K562 (cell line): ENCODE results near the gene VGF. TPM values are rescaled to one million over a fixed set of nuclear protein-coding genes. Genes with fewer than 3 reads are reported as not detected.

Source experiments
- ATAC-seq: fragments of 200-7000 bp; cut with Tn5 transposase; 3 replicates; pipeline ENCODE4 v1.9.1; 2020; ENCODE audit warnings: moderate library complexity
- BruUV-seq: library from RNA; stranded (reverse); fragments of 400-500 nt; replicated peaks from 2 replicates; lab custom pipeline; 2021; lab: Mats Ljungman, UMichigan
- CTCF ChIA-PET: fragments of 300-600 bp; formaldehyde crosslinking; extraction: SDS; loops from one replicate; lab custom pipeline; 2021; ENCODE audit warnings: low intra/inter-chr PET ratio; lab: Yijun Ruan, JAX
- POLR2A ChIA-PET: fragments of 300-600, 350-650 bp; sonication (Branson Sonifier 250); formaldehyde crosslinking; extraction: SDS; loops from one replicate; lab custom pipeline; 2021; ENCODE audit warnings: antibody characterized with exemption, inconsistent platforms; lab: Yijun Ruan, JAX
- DNase-seq, 4 experiments: peaks; one replicate each; pipeline versions ENCODE4 v3.0.0 to v3.0.0-alpha.2; 2011 to 2018; ENCODE audit warnings: low spot score in 3 of 4, mixed read lengths in 3 of 4; ENCODE audit errors: extremely low read depth in 1 of 4
- FAIRE-seq: peaks from 2 replicates; lab custom pipeline; 2011; peaks lifted over from hg19 to GRCh38; lab: Jason Lieb, UNC
- H2AFZ ChIP-seq: 2 replicates; pipeline ENCODE4 v1.6.0; 2011; ENCODE audit warnings: low read depth, low read length, control low read depth, inconsistent platforms
- H3K27ac ChIP-seq: fragments of 200-600 bp; 3 replicates; pipeline ENCODE4 v1.8.0; 2011; ENCODE audit warnings: low read depth, mild to moderate bottlenecking, control low read depth, inconsistent platforms, low read length, moderate library complexity, mixed read lengths; ENCODE audit errors: extremely low read depth
- H3K27me3 ChIP-seq, 2 experiments: fragments of 300-600 bp in 1 of 2; 2 replicates in 1 of 2; 3 replicates in 1 of 2; pipeline versions ENCODE4 v1.6.0 to v1.8.0; 2011; ENCODE audit warnings: inconsistent platforms in 2 of 2, low read length in 2 of 2, mild to moderate bottlenecking in 1 of 2, mixed read lengths in 1 of 2, moderate library complexity in 1 of 2; ENCODE audit not compliant: control insufficient read depth in 2 of 2, insufficient read depth in 2 of 2
- H3K36me3 ChIP-seq: fragments of 300-600 bp; 3 replicates; pipeline ENCODE4 v1.8.0; 2011; ENCODE audit warnings: mild to moderate bottlenecking, low read length, inconsistent platforms; ENCODE audit not compliant: control insufficient read depth, insufficient read depth
- H3K4me1 ChIP-seq, 2 experiments: fragments of 200-600 bp in 1 of 2; replicated peaks in 1 of 2; 2 replicates in 1 of 2; 3 replicates in 1 of 2; pipeline versions ENCODE4 v1.5.1 to v1.8.0; 2011; ENCODE audit warnings: inconsistent platforms in 2 of 2, low read length in 2 of 2, mild to moderate bottlenecking in 1 of 2, mixed read lengths in 1 of 2, moderate library complexity in 1 of 2; ENCODE audit not compliant: control insufficient read depth in 2 of 2, insufficient read depth in 2 of 2
- H3K4me2 ChIP-seq: 2 replicates; pipeline ENCODE4 v1.6.1; 2011; ENCODE audit warnings: low read length, control low read depth, inconsistent platforms, mixed read lengths; ENCODE audit not compliant: insufficient read depth
- H3K4me3 ChIP-seq: fragments of 200-600 bp; sonication (generic), shearing (Covaris generic); 2 replicates; pipeline ENCODE4 v1.5.1; 2016; ENCODE audit warnings: control low read depth, inconsistent platforms
- H3K79me2 ChIP-seq: fragments of 200-600 bp; 3 replicates; pipeline ENCODE4 v1.8.0; 2011; ENCODE audit warnings: low read length, inconsistent platforms; ENCODE audit not compliant: control insufficient read depth, insufficient read depth
- H3K9ac ChIP-seq, 2 experiments: 2 replicates each; pipeline versions ENCODE4 v1.6.0 to v1.6.1; 2011; ENCODE audit warnings: low read depth in 2 of 2, low read length in 2 of 2, control low read depth in 1 of 2, inconsistent platforms in 1 of 2, mild to moderate bottlenecking in 1 of 2, mixed read lengths in 1 of 2; ENCODE audit not compliant: insufficient read depth in 1 of 2
- H3K9me1 ChIP-seq: one replicate; pipeline ENCODE4 v1.6.0; 2011; ENCODE audit warnings: inconsistent platforms, mild to moderate bottlenecking, low read length, moderate library complexity; ENCODE audit not compliant: control insufficient read depth, insufficient read depth
- H3K9me3 ChIP-seq: replicated peaks from 2 replicates; pipeline ENCODE4 v1.5.1; 2011; ENCODE audit warnings: low read depth, low read length, inconsistent platforms; ENCODE audit not compliant: control insufficient read depth, insufficient read depth
- H4K20me1 ChIP-seq: replicated peaks from 2 replicates; pipeline ENCODE4 v1.6.1; 2011; ENCODE audit warnings: low read length, inconsistent platforms, mixed read lengths; ENCODE audit not compliant: control insufficient read depth, insufficient read depth
- HLTF ChIP-seq: fragments of 450-650 bp; IDR thresholded peaks from 2 replicates; pipeline ENCODE4 v1.6.1; 2016
- SAP30 ChIP-seq: fragments of 200-600 bp; sonication (generic); IDR thresholded peaks from 2 replicates; pipeline ENCODE4 v1.6.1; 2012; ENCODE audit warnings: borderline replicate concordance, low read depth, mild to moderate bottlenecking, moderate library complexity, low read length, control low read depth, inconsistent platforms; ENCODE audit not compliant: insufficient read depth, poor library complexity, severe bottlenecking
- ZNF121 ChIP-seq: sonication (generic); formaldehyde crosslinking; conservative IDR thresholded peaks from 2 replicates; pipeline ENCODE4 v1.8.0; 2022; ENCODE audit warnings: missing genetic modification reagents
- ZNF143 ChIP-seq: sonication (generic); formaldehyde crosslinking; IDR thresholded peaks from 2 replicates; pipeline ENCODE4 v1.9.0; 2022; ENCODE audit warnings: mild to moderate bottlenecking, missing genetic modification reagents
- ZNF707 ChIP-seq: fragments of 250-450 bp; sonication (Bioruptor Pico); conservative IDR thresholded peaks from 2 replicates; pipeline ENCODE4 v1.8.0; 2022; ENCODE audit warnings: inconsistent platforms, mild to moderate bottlenecking, moderate library complexity
- WGBS: fragments of 100-300 bp; shearing (Covaris generic); methylation state at CpG from one replicate; pipeline ENCODE4 v1.1.6; 2016; ENCODE audit warnings: low coverage, mixed read lengths; ENCODE audit not compliant: insufficient coverage; ENCODE audit errors: missing lambda C conversion rate; 5-methylcytosine and 5-hydroxymethylcytosine counted together
- in situ Hi-C: fragments of 300-500 bp; cut with MboI; formaldehyde crosslinking; loops from 4 replicates; pipeline ENCODE4 v1.15.0; 2018; ENCODE audit warnings: inconsistent platforms, mixed read lengths
- intact Hi-C: fragments of 100-400 bp; cut with micrococcal nuclease; formaldehyde crosslinking; loops from 2 replicates; pipeline ENCODE4 v1.14.2; 2022
- polyA plus RNA-seq, 8 experiments: library from polyadenylated mRNA; depleted of rRNA in 4 of 8; stranded (reverse) in 5 of 8; unstranded in 3 of 8; fragments of >200 nt; fragmentation: Nextera tagmentation in 2 of 8; fragmentation: Illumina TruSeq in 1 of 8; extraction: Ambion mirVana in 2 of 8; extraction: Trizol in 1 of 8; gene quantifications; 2 replicates each; pipeline versions ENCODE4 v1.2.1 to v1.2.3, GENCODE V29; 2011 to 2014; ENCODE audit warnings: inconsistent platforms in 1 of 8, missing spikeins in 1 of 8
- total RNA-seq, 7 experiments: library from RNA; depleted of rRNA in 6 of 7; stranded (reverse); fragments of >200 nt in 6 of 7; fragmentation: Illumina TruSeq in 2 of 7; extraction: Trizol in 2 of 7; gene quantifications; 2 replicates each; pipeline versions ENCODE4 v1.2.1 to v1.2.3, GENCODE V29; 2011 to 2021; ENCODE audit warnings: low replicate concordance in 1 of 7
- TF ChIP-seq, protein P1 (sequence below): sonication (generic); formaldehyde crosslinking; IDR thresholded peaks from 2 replicates; pipeline ENCODE4 v1.8.1; 2022; ENCODE audit warnings: missing genetic modification reagents

VGF gene
- total and polyA plus RNA-seq, 9 of the 15 experiments (the other 6 are each of a cell fraction or from before 2014, with no cell fraction given) = 0.03 to 5.7 (median 0.34) TPM

DNA sequence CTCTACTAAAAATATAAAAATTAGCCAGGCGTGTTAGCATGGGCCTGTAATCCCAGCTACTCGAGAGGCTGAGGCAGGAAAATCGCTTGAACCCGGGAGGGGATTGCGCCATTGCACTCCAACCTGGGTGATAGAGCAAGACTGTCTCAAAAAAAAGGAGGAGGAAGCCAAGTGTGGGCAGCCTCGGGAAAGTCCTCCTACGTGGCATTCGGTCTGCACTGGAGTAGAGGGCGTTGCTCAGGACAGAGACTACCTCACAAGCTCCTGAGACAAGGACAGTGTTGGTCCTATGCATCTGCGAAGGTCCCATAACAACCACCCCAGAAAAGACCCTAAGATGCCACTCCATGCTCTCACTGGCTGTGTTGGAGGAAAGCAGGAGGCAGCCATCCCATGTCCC is 48.5 kb downstream of the VGF start:
- FAIRE-seq = no peak

DNA sequence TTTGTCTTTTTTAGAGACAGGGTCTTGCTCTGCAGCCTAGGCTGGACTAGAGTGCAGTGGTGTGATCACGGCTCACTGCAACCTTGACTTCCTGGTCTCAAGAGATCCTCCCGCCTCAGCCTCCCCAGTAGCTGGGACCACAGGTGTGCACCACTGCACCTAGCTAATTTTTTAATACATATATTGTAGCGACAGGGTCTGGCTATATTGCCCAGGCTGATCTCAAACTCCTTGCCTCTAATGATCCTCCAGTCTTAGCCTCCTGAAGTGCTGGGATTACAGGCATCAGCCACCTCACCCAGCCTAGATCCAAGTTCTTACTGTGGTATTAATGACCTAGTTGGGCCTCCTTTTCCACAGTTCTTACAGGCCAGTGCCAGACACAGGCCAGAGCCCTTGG is 50.2 kb downstream of the VGF start:
- Histone ChIP-seq H3K9me1 (no peaks in the 10 kb centered on the region), H3K36me3 (no peaks in the 10 kb centered on the region), H4K20me1 (no peaks in the 10 kb centered on the region), H3K9me3 (no peaks in the 10 kb centered on the region), H3K27me3 (no peaks in the 10 kb centered on the region), H3K4me1 (peaks cover 0 to 12% of the 10 kb centered on the region in 2 experiments; a peak in 3 of 5 replicates), H3K9ac (no peak overlapping the region), H3K27ac (no peak overlapping the region), H3K4me3 (no peak overlapping the region), H3K79me2 (no peaks in the 10 kb centered on the region), H2AFZ (no peak overlapping the region), H3K4me2 (no peak overlapping the region)
- intact Hi-C loops = no loop called here
- ATAC-seq (no peak), DNase-seq (no peak), FAIRE-seq (no peak)
- ChIA-PET POLR2A (no interaction called here), CTCF (no interaction called here)
- no TSS peak for BruUV-seq
- 78% methylated on average over 3 of the region's 3 CpGs for WGBS
- in situ Hi-C loops = no loop called here
- TF ChIP-seq ZNF121 (CRISPR knock-in tag) (peak; percentile 56), HLTF (no peak), ZNF143 (no peak), ZNF707 (CRISPR knock-in tag) (no peak)
- TF ChIP-seq, protein P1, sequence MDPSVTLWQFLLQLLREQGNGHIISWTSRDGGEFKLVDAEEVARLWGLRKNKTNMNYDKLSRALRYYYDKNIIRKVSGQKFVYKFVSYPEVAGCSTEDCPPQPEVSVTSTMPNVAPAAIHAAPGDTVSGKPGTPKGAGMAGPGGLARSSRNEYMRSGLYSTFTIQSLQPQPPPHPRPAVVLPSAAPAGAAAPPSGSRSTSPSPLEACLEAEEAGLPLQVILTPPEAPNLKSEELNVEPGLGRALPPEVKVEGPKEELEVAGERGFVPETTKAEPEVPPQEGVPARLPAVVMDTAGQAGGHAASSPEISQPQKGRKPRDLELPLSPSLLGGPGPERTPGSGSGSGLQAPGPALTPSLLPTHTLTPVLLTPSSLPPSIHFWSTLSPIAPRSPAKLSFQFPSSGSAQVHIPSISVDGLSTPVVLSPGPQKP (CRISPR knock-in tag) = no peak

More for the DNA sequence above, 48.5 kb downstream of the VGF start:
- no peaks in the 10 kb centered on the region for H3K9me3 ChIP-seq
- H2AFZ ChIP-seq = no peak overlapping the region
- ATAC-seq = no peak
- intact Hi-C loops = no loop called here
- CTCF ChIA-PET = no interaction called here
- peaks cover 2 to 15% of the 10 kb centered on the region in 2 experiments; a peak in 4 of 5 replicates for H3K4me1 ChIP-seq
- POLR2A ChIA-PET = interaction anchor here (0.7 to 1.5 kb wide), 3 partner anchors 11 to 20 kb away, joined by 3 to 6 read pairs (median 3); no protein-coding TSS in a partner anchor
- DNase-seq = no peak
- TF ChIP-seq SAP30 = no peak
- no peaks in the 10 kb centered on the region for H3K27me3 ChIP-seq
- H3K4me2 ChIP-seq = no peak overlapping the region
- H4K20me1 ChIP-seq = no peaks in the 10 kb centered on the region
- in situ Hi-C loops = no loop called here
- whole genome bisulfite sequencing = 55% methylated on average over 8 of the region's 10 CpGs
- H3K36me3 ChIP-seq = no peaks in the 10 kb centered on the region
- no peak overlapping the region for H3K27ac ChIP-seq
- no peaks in the 10 kb centered on the region for H3K79me2 ChIP-seq
- peak overlapping the region in 1 of 2 experiments; percentile 75; a peak in 1 of 4 replicates for H3K9ac ChIP-seq
- no peak overlapping the region for H3K4me3 ChIP-seq
- no TSS peak for BruUV-seq
- H3K9me1 ChIP-seq = no peaks in the 10 kb centered on the region
